DND-41 (cell line): ENCODE results near the gene NCK2.

Experiments used
- CTCF ChIP-seq: IDR thresholded peaks from 2 replicates; pipeline ENCODE4 v1.5.1; 2012; ENCODE audit warnings: borderline replicate concordance, low read length, moderate library complexity, mild to moderate bottlenecking; ENCODE audit not compliant: poor library complexity, severe bottlenecking; ENCODE audit errors: extremely low read depth
- EZH2 ChIP-seq: IDR thresholded peaks from 3 replicates; pipeline ENCODE4 v1.6.1; 2012; ENCODE audit warnings: borderline replicate concordance, low read depth, mild to moderate bottlenecking, moderate library complexity, low read length, inconsistent platforms; ENCODE audit not compliant: severe bottlenecking

GRCh38 chr2:105890856-105891255 lies 146.1 kb downstream of the NCK2 start:
- TF ChIP-seq CTCF, result no peak
- no peak for TF ChIP-seq EZH2
